Activated CD8-positive, alpha-beta memory T cell treated with anti-CD3 and anti-CD28 coated beads, Interleukin-2, amount 50 U/mL, for 4 hours (primary cell): ENCODE measurements around the gene FNDC10.
"Not testable (repeated sequence)": the region's sequence is repeated elsewhere in the genome, so short reads cannot be mapped to it uniquely, and the experiment has no call there.

ENCODE experiments used
- DNase-seq: peaks from one replicate; pipeline ENCODE4 v3.0.0-alpha.2; 2020

Gene FNDC10

DNA sequence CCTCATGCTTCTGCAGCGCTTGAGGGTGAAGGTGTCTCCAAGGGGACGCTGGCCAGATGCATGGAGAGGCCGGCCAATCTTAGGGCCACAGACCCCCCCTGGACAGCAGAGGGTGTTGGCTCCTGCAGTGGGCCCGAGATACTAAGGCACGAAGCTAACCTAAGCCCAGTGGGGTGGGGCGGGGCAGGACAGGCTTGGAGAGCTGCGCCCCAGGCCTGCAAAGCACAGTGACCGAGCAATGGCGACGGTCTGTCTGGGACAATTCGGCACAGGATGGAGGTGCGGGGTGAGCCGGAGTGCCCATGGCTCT is 1.3 kb downstream of the FNDC10 start:
- no peak for DNase-seq

DNA sequence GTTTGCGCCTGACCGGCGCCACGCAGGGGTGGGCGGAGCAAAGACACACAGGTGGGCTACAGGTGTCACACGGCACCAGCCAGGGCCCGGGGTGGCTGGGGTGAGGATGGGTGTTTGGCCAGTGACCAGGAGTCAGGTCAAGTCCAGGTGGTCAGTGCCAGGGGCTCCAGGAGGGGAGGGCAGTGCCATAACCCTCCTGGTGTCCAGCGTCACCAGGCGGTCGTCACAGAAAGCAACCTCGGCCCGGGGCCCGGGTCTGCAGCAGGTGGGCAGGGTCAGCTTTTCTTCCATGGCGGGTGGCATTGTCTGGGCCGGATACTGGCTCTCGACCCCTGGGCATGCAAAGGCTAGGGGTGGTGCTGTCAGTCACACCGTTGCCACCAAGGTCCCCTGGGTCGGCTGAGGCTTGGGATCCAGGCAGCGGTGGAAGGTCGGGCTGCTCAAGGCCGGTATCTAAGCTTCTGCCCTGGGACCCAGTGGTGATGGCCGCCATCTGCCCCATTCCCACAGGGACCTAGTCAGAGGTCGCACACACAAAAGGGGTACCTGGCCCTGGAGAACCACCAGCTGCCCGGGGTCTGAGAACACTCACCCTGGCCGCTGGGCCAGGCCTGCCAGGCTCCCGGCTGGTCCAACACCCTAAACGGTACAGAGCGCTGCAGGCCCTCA is 1.8 kb downstream of the FNDC10 start:
- DNase-seq: no peak

DNA sequence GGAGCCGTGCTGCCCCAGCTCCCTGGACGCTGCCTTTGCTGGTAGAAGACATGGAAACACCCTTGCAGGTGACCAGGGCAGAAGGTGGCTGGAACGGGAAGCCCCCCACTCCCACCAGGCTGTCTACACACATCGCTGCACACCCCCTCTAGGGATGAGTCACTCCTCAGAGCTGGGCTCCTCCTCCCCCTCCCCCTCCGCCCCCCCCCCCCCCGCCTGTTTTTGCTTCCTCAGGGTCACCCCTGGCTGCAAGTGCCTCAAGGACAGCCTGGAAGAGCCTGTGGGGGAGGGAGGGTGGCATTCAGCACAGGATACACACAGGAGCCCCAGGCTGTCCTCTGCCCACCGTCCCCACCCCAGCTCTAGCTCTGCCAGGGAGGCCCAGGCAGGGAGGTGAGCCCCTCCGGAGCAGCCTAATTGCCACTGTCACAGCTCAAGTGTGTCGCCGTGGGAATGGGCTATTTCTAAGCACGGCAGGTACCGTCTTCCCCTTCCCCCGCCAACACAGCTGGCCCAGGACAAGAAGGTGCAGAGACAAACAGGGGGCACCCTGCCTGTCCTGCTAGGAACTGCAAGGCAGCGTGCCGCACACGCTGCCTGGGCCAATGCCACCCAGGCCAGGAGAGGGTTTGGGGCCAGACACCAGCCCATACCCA is 2.5 kb downstream of the FNDC10 start:
- no peak for DNase-seq

DNA sequence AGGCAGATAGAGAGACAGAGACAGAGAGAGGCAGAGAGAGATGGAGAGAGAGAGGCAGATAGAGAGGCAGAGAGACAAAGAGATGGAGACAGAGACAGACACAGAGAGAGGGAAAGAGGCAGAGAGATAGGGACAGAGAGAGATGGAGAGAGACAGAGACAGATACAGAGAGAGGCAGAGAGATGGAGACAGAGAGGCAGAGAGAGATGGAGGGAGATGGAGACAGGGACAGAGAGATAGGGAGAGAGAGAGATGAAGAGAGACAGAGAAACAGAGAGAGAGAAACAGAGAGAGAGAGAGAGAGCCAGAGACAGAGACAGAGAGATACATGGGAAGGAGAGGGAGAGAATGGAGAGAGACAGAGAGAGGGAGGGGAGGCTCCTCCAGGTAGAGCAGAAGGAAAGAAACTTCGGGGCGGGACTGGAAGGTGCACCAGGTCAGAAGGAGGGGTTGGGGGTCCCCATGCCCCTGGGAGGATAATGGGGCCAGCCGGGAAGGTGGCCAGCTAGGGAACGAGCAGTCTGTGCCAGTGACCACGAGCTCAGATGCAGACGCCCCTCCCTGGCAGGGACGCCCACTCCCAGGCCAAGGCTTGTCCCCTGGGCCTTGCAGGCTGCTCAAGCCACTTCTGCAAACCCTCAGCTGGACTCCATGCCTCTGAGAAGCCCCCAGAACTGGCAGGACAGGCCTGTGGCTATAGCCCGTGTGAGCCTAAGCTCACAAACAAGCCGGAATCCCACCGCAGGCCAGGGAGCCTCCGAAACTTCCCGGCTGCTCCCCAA is 3.3 kb downstream of the FNDC10 start:
- DNase-seq: no peak

DNA sequence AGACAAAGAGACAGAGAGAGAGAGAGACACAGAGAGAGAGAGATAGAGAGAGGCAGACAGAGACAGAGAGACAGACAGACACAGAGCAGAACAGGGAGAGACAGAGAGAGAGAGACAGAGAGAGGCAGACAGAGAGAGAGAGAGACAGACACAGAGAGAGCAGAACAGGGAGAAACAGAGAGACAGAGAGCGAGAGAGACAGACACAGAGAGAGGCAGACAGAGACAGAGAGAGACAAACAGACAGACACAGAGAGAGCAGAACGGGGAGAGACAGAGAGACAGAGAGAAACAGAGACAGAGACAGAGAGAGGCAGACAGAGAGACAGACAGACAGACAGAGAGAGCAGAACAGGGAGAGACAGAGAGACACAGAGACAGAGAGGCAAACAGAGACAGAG is 4.6 kb downstream of the FNDC10 start:
- DNase-seq: not testable (repeated sequence)

DNA sequence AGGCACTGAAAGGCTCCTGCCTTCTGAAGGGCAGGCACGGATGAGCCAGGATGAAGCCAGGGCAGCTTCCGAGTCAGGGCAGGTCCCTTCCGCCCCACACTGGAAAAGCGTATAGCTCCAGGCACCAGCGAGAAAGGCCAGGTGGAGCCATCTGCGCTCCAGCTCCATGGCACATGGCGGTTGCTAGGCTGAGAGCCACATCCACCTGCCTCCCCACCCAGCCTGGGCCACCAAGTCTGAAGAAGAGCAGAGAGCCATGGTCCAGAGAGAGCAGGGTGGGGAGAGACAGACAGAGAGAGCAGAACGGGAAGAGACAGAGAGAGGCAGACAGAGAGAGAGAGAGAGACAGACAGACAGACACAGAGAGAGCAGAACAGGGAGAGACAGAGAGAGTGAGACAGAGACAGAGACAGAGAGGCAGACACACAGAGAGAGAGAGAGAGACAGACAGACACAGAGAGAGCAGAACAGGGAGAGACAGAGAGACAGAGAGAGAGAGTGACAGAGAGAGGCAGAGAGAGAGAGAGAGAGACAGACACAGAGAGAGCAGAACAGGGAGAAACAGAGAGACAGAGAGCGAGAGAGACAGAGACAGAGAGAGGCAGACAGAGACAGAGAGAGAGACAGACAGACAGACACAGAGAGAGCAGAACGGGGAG is 5.2 kb downstream of the FNDC10 start:
- DNase-seq: no peak

DNA sequence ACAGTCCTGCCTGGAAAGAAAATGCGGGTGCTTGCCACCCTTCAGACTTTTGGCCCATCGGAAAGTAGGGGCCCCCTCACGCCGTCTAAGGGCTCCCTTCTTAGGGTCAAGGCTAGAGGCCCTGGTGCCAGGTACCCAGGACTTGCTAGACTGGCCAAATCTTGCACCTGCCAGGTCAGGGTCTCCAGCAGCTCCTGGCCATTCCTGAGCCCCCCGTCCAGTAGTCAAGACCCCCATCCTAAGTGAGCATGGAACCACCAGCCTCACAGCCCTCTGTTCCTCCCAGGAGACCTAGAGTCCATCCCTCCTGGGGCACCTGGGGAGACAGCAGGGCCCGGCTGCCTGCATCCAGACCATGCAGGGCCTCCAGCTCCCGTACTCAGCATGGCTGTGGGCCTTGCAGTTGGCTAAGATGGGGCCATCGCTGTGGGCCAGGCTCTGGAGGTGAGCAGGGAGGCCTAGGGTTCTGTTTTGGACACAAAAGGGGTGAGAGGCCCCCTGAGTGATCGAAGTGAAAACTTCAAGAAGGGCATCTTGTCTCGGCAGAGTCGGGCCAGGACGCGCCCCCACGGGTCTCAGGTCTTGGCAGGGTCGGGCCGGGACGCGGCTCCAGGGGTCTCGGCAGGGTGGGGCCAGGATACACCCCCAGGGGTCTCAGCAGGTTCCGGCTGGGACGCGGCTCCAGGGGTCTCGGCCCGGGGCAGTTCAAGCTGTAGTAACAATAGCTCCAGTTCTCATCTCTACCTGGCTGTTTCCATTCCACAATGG is 5.9 kb downstream of the FNDC10 start:
- DNase-seq: no peak

DNA sequence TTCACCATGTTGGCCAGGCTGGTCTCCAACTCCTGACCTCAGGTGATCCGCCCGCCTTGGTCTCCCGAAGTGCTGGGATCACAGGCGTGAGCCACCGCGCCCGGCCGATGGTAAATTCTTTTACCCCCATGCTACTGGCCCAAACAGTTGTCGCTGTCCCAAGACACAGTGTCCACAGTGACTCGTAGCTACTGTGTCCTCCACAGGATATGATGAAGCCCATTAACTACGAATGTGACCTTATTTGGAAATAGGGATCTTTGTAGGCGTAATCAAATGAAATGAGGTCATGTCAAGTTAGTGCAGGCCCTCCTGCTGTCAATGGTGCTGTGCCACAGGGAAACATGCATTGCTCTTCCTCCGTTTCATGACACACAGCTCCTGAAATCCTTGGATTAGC is 8.5 kb downstream of the FNDC10 start:
- DNase-seq: no peak

DNA sequence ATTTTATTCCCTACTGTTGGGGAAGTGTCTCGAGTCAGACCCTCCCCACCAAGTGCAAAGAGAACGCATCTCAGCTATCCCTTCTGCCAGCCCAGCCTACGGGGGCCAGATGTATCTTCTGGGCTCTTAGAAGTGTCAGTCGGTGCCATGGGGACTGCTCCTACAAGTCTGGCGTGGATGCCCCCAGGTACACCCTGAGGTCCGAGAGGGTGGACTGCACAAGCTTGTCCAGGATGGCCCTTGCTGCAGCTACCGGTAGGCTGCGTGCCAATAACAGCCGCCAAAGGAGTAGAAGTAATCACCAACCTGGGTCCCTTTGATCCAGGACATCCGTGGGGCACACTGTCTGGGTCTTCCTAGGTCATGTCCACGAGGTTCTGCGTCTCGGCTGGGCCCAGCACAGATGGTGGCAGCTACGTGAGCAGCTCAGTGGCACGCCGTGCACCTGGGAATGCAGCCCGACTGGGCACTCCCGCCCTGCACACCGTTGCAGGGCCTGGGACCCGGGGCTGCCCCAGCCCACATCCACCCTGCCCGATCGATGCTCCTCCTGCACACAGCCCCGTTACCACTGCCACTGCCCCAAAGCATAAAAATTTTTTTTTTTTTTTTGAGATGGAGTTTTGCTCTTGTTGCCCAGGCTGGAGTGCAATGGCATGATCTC is 16.5 kb downstream of the FNDC10 start:
- DNase-seq: no peak

DNA sequence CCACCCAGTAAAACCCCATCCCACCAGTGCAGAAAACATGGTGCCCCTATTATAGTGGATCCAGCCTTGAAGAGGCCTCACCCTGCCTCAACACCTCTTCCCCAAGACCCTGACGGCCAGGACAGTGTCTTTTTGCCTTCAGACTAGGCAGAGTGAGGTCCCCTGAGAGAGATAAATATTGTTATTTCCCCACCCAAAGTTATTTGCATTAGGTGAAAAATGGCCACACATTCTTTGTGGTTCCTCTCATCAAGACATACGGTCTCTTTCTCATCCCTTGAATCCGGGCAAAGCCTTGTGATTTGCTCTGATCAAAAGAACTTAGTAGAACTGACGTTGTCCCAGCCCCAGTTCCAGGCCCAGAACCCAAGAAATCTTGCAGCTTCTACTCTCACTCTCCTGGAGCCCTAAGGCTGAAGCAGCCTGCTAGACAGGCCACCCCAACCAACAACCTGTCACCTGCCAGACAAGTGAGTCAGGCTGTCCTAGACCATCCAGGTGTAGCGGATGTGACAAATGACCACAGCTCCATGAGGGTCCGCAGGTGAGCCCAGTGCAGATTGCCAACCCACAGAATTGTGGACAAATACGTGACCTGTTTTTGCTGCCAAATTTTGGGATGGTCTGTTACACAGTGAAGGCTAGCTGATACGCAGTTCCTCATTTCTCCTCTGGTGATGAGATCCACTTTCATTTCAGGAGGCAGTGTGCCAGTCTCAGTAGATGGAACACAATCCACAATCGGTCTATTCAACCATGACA is 17.2 kb downstream of the FNDC10 start:
- DNase-seq: no peak

DNA sequence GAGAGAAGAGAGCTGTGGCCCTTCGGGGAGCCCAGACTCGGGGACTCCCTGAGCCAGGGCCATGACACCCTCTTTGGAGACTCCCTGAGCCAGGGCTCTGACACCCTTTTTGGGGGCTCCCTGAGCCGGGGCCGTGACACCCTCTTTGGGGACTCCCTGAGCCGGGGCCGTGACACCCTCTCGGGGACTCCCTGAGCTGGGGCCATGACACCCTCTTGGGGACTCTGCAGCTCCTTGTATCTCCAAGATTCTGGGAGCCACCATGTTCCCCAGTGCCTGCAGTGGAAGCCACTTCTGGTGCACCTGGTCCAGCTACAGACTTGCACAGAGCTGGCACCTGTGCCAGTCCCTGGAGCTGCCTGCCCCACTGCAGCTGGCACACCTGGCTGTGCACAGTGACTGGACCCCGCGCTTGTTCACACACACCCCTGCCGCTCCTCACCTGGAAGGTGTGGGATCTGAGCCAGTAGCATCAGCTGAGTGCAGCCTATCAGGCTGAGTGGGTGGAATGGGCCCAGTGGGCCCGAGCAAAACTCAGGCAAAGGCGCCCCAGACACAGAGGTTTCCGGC is 21.5 kb downstream of the FNDC10 start:
- DNase-seq: no peak

DNA sequence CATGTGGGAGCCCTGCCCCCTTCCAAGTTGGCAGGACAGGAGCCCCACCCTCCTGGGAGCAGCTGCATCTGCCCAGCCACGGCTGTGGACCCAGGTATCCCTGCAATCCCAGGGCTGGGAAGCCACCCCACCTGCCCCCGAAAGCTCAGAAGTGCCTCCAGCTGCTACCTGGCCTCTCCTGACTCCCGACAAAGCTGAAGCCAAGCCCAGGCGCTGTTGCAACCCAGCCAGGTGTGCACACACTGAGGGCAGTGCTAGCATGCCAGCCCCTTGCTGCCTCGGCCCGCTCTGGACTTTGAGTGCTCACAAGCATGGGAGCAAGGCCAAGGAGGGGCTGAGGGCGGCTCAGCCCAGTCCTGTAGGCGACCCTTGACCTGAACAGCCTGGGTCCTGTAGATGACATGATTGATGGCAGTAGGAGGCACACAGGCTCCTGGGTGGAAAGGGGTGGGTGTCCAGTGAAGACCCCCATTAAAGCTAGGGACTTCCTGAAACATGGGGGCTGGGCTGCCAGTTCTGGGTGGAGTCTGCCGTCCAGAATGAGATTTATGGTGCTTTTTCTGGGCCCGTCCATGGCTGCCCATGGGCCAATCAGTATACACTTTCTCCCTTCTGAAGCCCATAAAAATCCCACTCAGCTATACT is 22.4 kb downstream of the FNDC10 start:
- DNase-seq: no peak

DNA sequence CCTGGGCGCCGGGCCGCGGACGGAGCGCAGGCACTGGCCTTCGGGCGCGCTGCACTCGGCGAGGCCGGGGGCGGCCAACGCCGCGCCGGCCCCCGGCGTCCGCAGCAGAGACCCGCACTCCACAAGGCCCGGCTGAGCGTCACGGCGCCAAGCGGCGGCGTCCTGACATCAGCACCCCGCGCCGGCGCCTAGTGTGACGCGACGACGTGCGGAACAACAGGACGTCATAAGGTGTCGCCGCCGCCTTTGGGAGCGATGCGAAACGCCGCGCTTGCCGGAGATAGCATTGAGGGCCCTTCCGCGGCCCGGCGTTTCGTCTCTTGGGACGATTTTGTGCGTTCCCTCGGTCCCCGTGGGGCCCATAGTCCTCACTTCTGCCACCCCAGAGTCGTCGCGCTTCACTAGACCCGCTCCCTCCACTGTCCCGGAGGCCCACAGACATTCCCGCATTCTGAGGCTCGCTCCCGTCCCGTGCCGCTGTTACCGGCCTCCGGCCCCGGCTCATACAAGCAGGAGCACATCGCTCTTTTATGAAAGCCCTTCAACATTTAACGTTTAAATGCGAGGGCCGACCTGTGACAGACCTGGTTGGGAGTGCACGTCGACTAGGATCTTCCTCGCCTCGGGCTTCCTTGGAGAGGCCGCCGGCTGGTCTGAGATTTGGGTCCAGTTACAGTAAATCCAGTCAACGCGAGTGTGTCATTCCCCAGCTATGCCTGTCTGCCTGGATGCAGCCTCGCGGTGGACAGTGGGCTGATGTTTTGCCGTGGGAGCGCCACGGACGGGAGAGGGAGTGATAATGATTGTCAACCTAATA is 25.0 kb downstream of the FNDC10 start, which contains the start of gene SSU72:
SSU72 (minus strand) TSS at position 143 of the 817 bp plus-strand sequence. CDS start 306 bp downstream, outside the sequence.
- peak; percentile 94 for DNase-seq

DNA sequence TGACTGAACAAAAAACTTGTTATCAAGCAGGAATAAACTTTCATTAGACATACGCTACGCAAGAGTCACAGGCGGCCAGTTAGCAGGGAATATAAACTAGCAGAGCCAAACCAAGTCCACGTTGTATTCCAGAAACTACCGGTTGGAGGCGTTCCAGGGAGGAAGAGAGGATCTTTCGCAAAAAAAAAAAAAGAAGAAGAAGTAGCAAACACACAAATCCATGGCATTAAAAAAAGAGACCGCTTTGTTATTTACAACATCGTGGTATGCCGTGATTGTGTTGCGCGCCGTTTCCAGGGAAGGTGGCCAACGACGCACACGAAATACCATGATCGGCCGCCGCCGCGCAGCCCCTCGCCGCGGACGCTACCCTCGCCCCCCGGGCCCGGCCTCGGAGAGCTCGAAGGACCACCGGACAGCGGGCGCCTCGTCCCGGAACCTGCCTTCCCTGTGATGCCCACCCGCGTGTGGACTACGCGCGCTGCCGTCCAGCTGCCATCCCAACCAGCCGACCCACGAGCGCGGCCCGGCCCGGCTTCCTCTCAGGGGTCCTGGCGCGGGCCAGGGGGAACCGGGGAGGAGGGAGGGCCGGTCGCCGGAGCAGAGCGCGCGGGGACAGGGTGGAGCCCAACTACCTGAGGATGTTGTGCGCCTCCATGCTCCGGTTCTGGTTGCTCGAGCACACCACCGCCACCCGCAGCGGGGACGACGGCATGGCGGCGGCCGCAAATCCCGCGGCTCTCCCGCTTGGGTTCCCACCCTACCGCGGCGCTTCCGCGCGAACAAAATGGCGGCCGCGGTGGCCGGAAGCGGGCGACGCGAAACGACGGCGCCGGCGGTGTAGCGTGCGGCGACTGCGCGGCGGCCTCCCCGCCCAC is 25.9 kb downstream of the FNDC10 start:
- peak; percentile 70 for DNase-seq

DNA sequence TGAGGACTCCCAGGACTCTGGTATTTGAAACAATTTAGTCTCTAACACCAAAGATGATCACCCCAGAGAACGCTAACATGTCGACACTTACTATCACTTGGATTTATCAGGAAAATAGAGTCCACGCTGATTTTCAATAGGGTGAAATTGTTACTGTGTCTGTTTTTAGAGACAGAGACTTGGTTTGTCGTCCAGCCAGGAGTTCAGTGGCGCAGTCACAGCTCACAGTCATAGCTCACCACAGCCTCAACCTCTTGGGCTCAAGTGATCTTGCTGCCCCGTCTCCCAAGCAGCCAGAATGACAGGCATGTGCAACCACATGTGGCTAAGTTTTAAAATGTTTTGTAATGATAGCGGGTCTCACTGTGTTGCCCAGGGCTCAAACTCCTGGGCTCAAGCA is 30.6 kb downstream of the FNDC10 start:
- DNase-seq: no peak

DNA sequence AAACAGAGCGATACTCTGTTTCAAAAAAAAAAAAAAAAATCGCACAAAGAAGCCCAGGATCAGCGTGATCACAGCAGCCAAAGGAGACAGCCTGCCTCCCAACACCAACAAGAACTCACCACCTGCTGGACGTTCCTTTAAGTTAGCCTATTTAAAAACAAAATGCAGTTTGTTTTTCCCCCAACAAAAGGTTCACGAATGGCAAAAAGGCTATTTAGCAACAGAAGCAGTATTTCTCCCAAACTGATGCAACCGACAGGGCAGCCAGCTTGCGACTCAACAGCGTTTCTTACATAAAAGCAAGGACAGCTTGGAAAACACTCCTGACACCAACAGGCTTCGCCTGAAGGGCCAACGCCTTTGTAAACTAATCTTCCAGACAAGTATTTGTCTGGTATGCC is 32.0 kb downstream of the FNDC10 start:
- no peak for DNase-seq

DNA sequence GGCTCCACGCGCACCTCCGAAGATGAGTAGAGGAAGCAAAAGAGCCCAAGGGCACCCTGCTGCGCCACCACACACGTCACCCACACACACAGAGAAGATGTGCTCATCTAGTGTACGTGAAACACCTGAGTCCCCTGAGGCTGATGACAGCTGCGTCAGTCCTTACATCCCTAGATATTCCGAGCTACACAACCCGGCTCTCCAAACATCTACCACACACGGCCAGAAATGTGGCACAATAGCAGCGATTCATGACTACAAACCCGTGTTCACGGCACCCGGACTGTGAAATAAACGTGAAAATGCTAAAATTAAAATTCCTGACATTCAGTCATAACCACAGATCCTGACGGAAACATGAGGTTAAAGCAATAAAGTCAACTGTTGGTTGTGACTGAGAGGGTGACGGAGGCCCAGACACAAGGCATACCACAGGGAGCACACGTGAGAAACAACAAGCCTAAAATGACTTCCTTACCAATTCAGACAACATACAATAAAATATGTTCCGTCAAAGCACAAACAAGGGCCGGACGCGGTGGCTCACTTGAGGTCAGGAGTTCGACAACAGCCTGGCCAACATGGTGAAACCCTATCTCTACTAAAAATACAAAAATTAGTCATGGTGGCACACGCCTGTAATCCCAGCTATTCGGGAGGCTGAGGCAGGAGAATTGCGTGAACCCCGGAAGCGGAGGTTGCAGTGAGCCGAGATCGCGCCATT is 32.6 kb downstream of the FNDC10 start:
- DNase-seq: no peak

DNA sequence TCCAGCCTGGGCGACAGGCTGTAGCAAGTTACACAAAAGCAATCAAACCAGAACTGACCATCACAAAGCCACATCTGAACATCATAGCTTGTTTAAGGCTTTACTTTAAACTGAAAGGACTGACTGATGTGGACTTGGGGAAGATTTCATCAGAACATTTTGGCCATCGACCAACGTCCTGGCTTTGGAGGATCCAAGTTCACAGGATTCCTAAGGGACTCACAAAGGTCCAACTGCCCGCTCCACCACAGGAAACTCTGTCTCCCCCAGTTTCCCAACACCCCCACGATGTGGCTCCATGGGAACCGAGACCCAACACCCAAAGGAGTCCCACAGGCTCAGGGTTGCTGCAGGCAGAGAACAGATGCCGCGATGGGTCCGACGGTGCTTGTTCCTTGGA is 34.6 kb downstream of the FNDC10 start:
- no peak for DNase-seq
